ENCODE results near the gene CSNK1D.
"Not testable (repeated sequence)": the region's sequence is repeated elsewhere in the genome, so short reads cannot be mapped to it uniquely, and the experiment has no call there.

Gene CSNK1D

DNA sequence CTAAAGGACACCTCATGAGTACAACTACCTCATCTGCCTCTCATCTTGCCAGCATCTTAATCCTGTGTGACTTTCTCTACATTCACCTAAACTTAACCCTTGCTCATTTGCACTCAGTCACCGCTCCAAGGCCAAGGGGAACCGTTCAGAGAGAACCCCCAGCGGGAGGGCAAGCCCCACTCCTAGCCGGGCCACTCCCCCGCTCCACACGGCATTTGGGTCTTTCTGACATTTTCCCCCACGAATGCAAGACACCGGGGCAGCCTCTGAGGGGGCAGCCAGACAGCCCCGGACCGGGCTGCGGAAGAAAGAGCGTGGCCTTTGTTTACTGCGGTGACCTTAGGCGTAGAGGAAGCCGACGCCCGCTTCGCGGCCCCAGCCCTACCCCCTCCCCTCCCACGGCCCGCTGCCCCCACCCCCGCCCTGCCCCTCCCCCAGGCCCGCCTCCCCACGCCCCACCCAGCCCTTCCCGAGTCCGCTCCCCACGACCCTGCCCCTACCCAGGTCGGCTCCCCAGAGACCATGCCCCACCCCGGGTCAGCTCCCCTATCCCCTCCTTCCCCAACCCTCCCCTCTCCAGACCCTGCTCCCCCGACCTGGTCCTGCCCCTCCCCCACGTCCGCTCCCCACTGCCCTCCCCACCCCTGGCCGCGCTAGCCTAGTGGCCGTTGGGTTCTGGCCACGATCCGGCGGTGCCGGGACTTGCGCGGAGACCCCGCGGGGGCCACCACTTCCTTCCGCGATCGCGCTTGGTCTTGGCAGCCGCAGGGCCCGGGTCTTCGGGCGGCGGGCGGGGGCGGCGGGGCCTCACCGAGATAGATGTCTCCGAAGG is 789 bp downstream of the CSNK1D start:
- DNase-seq: peak in 1 of 2 experiments; percentile 17

DNA sequence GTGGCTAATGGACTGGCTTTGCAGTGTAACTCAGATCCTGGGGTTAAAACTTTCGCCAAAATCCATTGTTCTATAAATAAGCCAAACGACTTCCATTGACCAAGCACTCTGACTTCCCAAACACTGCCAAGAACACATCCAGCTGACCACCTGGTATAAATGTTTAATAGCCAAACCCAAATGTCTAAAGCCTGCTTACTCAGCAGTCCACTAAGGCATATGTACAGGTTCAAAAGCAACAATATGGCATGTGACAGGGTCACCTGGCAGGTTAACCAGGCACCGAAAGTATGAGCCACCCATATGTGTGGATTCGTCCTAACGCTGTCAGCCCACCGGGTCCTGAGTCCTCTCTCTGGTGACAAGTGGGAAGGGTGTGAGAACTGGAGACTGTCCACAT is 2.1 kb downstream of the CSNK1D start:
- no peak for DNase-seq

DNA sequence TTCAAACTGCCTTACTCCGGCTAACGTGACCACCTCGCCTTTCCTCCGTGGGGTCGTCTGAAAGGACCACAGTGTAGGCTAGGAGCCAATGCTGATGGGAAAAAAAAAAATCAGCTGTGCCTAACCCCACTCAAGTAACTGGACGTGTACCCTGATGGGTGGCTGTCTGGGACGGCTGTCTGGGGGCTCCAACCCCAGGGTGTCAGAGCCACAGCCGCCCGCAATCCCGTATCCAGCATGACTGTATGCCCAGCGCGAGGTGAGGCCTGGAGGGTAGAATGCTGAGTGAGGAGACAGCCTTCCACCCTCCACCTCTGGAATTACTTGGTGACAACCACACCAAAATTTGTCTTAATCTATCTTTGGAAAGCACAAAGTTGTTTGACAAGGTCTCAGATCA is 2.8 kb downstream of the CSNK1D start:
- no peak for DNase-seq

DNA sequence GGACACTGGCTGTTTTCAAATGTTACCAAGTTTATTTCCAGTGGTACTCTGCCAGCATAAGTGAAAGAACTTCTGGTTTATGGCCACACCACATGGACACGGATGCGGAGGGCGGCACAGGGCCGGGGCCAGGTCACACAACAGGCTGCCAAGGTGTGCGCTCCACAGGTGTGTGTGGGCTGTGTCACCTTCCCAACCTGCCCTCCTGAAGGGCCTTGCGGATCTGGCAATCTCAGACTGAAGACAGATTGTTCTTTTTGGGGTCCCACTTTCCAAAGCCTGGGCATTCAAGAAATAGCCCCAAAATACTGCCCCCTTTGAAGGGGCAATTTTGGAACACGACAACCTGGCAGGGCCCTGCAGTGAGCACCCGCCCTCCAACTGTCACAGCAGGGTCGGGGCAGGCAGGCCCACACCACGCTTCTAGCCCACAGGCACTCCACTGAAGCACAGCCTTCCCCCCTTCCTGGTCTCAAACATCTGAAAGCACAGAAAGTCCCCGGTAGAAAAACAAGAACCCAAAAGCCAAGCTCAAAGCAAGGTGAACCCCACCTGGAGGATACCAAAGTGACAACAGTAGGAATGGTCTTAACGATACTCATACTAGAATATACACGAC is 3.5 kb downstream of the CSNK1D start:
- DNase-seq: no peak

DNA sequence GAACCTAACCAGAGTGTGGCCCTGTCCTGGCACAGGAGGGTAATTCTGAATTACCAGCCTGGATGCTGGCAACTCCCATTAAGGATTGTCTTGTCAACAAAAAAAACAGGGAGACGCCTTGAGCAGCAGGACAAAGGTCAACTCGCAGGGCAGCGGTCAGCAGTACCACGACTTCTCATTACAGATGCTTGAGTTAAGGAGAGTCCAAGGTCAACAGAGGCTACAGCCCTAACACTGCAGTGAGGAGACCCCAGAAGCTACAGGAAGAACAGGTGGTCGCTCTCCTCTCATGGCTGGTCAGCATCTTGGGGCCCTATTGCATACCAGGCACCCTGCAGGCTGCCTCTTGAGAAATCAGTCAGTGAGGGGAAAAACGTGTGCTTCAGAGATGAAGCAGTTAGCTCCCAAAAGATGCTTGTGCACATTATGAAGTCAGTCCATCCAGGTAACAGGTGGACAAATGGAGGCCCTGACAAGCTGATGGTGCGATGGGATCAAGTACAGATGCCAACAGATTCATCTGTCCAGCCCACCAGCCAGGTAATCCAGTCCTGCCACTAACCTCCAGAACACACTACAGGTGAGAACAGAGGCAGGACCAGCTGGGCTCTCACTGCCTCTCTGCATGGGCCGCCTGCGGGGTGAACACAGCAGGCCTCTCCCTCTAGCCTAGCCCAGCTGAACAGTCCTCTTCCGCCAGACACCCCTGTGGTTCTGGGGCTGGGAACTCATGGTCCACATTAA is 4.2 kb downstream of the CSNK1D start:
- no peak for DNase-seq

DNA sequence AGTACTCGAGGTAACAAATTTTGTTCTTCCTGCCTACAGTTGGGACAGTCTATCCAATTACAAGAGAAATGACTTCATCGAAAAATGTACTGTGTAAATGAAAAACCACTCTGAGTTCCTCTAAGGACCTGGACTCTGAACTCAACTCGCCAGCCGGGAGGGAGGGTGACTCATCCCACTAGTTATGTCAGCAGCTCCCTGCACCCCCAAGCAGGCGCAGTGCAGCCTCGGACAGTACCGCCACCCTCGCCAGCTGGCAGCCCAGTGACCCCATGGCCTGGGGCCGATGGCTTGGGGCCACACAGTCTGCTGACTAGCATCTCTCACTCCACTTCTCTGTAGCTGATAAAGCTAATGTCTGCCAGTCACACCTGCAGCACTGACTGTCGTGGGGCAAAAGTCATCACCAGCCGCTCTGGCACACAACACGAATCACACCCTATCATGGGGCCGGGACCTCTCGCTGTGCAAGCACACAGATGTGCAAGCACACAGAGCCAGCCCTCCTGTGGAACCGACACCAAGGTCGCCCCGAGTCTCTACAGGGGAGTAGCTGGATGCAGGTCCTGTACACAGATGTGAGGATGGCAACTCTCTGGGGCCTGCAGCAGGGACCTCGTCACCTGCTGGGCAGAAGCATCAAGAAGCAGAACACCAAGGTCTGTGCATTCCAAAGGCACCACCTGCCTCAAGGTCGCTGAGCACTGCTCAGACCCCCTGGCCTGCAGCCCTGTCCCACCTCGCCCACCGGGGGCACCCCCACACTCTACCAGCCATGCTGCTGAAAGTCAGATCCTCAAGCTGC is 5.7 kb downstream of the CSNK1D start:
- peak; percentile 72 to 76 for DNase-seq

DNA sequence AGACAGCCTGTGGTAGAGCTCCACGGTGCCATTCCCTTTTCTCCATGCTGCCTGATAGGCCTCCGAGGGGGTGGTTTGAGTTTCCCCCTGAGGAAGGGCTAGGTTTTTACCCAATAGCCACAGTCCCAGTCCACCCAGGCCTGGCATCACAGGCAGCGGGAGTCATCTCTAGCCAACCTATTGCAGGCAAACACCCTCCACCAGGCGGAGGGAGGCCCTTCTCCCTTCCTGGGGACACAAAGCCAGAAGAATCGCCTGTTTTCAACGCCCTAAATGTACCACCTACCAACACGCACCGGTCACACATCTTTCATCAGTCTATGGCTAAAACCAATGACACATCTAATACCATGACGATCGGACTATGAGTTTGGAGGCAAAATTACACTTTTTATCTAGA is 7.4 kb downstream of the CSNK1D start:
- DNase-seq: no peak

DNA sequence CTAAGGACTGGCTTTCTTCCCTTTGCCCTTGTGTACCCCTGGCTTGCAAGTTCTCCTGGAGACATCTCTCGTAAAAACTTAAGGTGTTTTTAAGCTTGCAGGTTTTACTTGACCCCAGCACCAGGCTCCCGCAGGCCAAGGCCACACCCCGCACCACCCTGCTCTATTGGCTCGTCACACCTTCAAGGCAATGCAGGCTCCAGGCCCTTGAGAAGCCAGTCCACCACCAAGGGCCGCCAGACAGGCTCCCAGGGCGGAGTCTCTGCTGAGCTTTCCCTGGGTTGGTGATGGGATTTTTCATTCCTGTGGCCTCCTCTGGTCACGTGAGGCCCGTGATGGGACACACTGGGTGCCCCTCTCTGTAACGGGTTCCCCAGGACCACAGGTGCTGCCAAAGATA is 9.9 kb downstream of the CSNK1D start:
- no peak for DNase-seq

DNA sequence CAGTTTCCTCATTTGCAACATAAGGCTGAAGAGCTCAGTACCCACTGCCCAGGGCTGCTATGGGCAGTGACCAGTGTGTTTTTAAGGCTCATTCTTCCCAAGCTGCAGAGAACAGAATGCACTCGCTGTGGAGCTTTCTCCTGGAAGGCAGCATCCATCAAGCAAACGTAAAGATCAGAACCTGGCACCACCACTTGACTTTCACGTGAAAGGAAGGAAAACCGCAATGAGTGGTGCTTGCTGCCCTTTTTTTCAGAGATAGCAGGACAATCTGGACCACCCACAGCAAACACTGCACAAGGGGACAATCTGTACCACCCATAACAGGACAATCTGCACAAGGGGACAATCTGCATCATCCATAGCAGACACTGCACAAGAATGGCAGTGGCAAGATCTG is 11.2 kb downstream of the CSNK1D start:
- no peak for DNase-seq

DNA sequence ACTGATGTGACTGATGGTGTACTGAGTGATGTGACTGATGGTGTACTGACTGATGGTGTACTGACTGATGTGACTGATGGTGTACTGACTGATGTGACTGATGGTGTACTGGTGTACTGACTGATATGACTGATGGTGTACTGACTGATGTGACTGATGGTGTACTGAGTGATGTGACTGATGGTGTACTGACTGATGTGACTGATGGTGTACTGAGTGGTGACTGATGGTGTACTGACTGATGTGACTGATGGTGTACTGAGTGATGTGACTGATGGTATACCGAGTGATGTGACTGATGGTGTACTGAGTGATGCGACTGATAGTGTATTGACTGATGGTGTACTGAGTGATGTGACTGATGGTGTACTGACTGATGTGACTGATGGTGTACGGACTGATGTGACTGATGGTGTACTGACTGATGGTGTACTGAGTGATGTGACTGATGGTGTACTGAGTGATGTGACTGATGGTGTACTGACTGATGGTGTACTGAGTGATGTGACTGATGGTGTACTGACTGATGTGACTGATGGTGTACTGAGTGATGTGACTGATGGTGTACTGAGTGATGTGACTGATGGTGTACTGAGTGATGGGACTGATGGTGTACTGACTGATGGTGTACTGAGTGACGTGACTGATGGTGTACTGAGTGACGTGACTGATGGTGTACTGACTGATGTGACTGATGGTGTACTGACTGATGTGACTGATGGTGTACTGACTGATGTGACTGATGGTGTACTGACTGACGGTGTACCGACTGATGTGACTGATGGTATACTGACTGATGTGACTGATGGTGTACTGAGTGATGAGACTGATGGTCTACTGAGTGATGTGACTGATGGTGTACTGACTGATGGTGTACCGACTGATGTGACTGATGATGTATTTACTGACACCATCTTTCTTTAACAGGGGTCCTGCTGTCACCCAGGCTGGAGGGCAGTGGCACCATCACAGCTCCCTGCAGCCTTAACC is 13.2 kb downstream of the CSNK1D start:
- DNase-seq: not testable (repeated sequence)

DNA sequence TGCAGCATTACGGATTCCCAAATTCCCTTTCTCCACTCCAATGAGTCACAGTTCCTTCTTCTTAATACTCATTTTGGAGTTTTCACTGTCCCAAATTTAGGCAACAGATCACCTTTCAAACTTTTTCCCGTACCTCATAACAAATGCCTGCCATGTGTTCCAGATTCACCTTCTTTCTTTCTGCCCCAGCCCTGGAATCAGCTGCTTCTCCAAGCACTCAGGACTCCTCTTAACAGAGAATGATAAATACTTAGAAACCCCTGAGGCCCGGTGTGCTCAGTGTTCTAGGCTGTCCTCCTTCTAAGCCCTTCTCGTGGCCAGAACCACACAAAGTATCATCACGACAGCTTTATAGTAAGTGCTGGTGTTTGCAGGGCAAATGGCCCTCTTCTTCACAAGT is 14.9 kb downstream of the CSNK1D start:
- DNase-seq: no peak

DNA sequence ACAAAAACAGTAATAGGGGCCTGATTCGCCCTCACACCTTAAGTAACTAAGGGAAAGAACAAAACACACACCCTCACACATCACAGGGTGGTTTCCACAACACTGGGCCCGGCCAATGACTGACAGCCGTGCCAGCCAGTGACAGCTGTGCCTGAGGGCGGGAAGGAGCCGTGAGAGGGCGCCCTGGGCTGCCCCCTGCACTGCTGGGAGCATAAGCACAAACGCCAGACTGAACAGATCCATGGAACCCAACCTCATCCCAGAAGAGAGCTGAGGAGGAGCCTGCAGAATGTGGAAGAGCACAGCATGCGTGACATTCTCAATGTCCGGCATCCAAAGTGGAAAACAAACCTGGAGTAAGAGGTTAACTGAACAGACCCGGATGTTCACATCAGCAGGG is 16.0 kb downstream of the CSNK1D start:
- no peak for DNase-seq

DNA sequence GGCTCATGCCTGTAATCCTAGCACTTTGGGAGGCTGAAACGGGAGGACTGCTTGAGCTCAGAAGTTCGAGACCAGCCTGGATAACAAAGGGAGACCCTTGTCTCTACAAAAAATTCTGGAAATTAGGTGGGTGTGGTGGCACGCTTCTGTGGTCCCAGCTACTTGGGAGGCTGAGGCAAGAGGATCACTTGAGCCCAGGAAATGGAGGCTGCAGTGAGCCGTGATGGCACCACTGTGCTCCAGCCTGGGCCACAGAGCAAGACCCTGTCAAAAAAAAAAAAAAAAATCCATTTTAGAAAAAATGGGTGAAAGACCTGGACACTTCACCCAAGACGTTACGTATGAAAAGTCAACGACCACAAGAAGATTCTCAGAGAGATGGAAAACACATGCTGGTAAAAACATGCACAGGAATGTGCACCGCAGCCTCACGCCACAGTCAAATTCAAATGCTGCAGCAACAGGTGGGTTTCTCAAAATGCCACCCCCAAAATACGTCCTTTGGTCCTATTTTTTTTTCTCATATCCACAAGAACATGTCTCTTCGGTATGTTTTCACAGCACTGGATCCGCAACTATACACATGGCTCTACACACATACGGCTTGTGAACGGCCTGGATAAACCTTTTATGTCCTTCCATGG is 17.1 kb downstream of the CSNK1D start:
- no peak for DNase-seq

DNA sequence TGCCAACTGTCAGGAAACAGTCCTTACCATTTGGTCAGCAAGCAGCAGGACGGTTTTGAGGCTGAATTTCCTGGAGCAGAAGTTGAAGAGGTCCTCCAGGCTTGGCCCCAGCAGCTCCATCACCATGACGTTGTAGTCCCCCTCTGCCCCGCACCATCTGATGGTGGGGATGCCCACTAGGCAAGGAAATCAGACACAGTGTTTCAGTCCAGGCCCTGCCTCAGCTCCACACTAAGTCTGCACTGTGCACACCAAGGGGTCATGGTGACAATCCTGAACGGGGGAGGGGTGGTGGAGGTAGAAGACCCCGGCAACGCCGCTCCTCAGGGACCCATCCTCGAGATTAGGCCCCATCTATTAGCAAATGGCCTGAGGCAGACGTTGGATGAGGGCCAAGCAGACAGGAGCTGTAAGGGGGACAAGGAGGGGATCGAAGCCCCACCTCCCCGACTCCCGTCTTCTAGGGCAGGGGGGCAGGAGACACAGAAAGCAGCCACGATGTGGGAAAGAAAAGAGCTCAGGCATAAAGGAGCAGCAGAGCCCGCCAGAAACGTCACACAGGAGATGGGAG is 18.0 kb downstream of the CSNK1D start:
- DNase-seq: no peak

DNA sequence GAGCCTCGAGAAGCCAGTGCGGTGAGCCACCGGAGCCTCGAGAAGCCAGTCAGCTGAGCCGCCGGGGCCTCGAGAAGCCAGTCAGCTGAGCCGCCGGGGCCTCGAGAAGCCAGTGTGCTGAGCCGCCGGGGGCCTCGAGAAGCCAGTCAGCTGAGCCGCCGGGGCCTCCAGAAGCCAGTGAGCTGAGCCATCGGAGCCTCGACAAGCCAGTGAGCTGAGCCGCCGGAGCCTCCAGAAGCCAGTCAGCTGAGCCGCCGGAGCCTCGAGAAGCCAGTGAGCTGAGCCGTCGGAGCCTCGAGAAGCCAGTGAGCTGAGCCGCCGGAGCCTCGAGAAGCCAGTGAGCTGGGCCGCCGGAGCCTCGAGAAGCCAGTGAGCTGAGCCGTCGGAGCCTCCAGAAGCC is 18.8 kb downstream of the CSNK1D start:
- DNase-seq: not testable (repeated sequence)

DNA sequence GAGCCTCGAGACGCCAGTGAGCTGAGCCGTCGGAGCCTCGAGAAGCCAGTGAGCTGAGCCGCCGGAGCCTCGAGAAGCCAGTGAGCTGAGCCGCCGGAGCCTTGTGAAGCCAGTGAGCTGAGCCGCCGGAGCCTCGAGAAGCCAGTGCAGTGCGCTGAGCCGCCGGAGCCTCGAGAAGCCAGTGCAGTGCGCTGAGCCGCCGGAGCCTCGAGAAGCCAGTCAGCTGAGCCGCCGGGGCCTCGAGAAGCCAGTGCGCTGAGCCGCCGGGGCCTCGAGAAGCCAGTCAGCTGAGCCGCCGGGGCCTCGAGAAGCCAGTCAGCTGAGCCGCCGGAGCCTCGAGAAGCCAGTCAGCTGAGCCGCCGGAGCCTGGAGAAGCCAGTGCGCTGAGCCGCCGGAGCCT is 19.4 kb downstream of the CSNK1D start:
- not testable (repeated sequence) for DNase-seq

DNA sequence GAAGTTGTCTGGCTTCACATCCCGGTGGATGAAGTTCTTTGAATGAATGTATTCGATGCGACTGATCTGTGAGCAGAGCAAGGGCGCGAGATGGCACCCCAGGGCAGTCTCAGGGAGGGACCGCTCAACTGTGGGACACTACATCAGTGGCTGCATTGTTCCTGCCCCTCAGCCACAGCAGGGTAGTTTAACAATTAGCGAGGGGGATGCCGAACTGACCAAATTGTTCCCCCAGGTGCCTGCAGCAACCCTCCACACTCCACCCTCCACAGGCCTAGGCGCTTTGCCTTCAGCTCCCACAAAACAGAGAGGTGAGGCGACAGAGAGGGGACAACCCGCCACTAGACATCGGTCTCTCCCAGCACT is 20.3 kb downstream of the CSNK1D start:
- DNase-seq: no peak

DNA sequence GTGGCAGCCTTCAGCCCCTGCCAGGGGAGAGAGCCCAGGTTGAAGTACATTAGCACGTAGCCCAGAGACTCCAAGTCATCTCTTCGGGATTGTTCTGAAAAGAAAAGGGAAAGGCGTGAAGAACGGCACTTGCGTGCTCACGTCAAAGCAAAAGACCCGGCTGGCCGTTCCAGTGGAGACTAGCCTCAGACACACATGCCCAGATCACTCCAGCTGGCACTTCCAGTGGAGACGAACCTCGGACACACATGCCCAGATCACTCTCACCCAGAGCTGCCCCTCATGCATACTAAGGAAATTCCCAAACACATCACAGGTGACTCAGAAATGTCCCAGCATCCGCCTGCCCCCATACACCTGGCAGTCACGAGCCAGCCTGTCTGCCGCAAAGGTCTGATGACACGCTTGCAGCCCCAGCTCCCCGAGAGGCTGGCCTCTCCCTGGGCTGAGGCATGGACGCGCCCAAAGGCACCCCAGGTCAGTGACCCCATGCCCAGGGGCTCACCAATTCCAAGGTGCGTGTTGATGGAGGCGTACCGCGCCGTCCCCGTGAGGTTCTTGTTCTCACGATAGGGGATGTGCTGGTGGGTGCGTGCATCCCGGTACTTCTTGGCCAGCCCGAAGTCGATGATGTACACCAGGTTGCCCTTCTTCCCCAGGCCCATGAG is 20.9 kb downstream of the CSNK1D start:
- DNase-seq: no peak

DNA sequence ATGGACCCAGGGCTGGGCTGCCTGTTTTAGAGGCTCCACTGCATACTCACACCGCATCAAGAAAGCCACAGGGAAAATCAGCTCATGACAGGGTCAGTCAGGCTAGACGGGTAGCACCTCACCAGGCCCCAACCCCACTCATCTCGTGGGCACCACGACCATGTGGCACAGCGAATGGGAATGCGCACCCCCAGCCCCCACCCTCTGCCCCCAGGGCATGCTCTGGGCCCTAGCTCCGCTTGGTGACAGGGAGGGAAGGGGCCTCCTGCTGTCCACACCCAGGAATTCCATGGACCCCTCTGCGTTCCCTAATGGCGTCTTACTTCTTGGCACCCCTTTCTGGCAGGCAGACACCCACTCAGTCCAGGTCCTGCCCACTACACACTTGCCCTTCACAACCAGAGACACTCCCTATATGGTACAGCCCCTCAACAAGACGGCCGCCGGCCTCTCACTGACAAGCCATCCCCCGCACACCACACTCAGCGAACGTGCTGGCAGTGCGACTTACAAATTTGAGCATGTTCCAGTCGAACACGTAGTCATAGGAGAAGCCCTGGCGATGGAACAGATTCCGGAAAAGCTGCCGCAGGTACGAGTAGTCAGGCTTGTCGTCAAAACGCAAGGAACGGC is 22.5 kb downstream of the CSNK1D start:
- DNase-seq: no peak

Measured in AML-193 (cell line).